K562 (cell line): ENCODE data around the gene LRFN2. TPM values are rescaled to one million over a fixed set of nuclear protein-coding genes. Genes with fewer than 3 reads are reported as not detected.

Source experiments
- ATAC-seq: fragments of 200-7000 bp; cut with Tn5 transposase; 3 replicates; pipeline ENCODE4 v1.9.1; 2020; ENCODE audit warnings: moderate library complexity
- BruUV-seq: library from RNA; stranded (reverse); fragments of 400-500 nt; replicated peaks from 2 replicates; lab custom pipeline; 2021; lab: Mats Ljungman, UMichigan
- CTCF ChIA-PET: fragments of 300-600 bp; formaldehyde crosslinking; extraction: SDS; loops from one replicate; lab custom pipeline; 2021; ENCODE audit warnings: low intra/inter-chr PET ratio; lab: Yijun Ruan, JAX
- POLR2A ChIA-PET: fragments of 300-600, 350-650 bp; sonication (Branson Sonifier 250); formaldehyde crosslinking; extraction: SDS; loops from one replicate; lab custom pipeline; 2021; ENCODE audit warnings: antibody characterized with exemption, inconsistent platforms; lab: Yijun Ruan, JAX
- DNase-seq, 4 experiments: peaks; one replicate each; pipeline versions ENCODE4 v3.0.0 to v3.0.0-alpha.2; 2011 to 2018; ENCODE audit warnings: low spot score in 3 of 4, mixed read lengths in 3 of 4; ENCODE audit errors: extremely low read depth in 1 of 4
- FAIRE-seq: peaks from 2 replicates; lab custom pipeline; 2011; peaks lifted over from hg19 to GRCh38; lab: Jason Lieb, UNC
- H2AFZ ChIP-seq: 2 replicates; pipeline ENCODE4 v1.6.0; 2011; ENCODE audit warnings: low read depth, low read length, control low read depth, inconsistent platforms
- H3K27ac ChIP-seq: fragments of 200-600 bp; 3 replicates; pipeline ENCODE4 v1.8.0; 2011; ENCODE audit warnings: low read depth, mild to moderate bottlenecking, control low read depth, inconsistent platforms, low read length, moderate library complexity, mixed read lengths; ENCODE audit errors: extremely low read depth
- H3K27me3 ChIP-seq, 2 experiments: fragments of 300-600 bp in 1 of 2; 2 replicates in 1 of 2; 3 replicates in 1 of 2; pipeline versions ENCODE4 v1.6.0 to v1.8.0; 2011; ENCODE audit warnings: inconsistent platforms in 2 of 2, low read length in 2 of 2, mild to moderate bottlenecking in 1 of 2, mixed read lengths in 1 of 2, moderate library complexity in 1 of 2; ENCODE audit not compliant: control insufficient read depth in 2 of 2, insufficient read depth in 2 of 2
- H3K36me3 ChIP-seq: fragments of 300-600 bp; 3 replicates; pipeline ENCODE4 v1.8.0; 2011; ENCODE audit warnings: mild to moderate bottlenecking, low read length, inconsistent platforms; ENCODE audit not compliant: control insufficient read depth, insufficient read depth
- H3K4me1 ChIP-seq, 2 experiments: fragments of 200-600 bp in 1 of 2; replicated peaks in 1 of 2; 2 replicates in 1 of 2; 3 replicates in 1 of 2; pipeline versions ENCODE4 v1.5.1 to v1.8.0; 2011; ENCODE audit warnings: inconsistent platforms in 2 of 2, low read length in 2 of 2, mild to moderate bottlenecking in 1 of 2, mixed read lengths in 1 of 2, moderate library complexity in 1 of 2; ENCODE audit not compliant: control insufficient read depth in 2 of 2, insufficient read depth in 2 of 2
- H3K4me2 ChIP-seq: 2 replicates; pipeline ENCODE4 v1.6.1; 2011; ENCODE audit warnings: low read length, control low read depth, inconsistent platforms, mixed read lengths; ENCODE audit not compliant: insufficient read depth
- H3K4me3 ChIP-seq: fragments of 200-600 bp; sonication (generic), shearing (Covaris generic); 2 replicates; pipeline ENCODE4 v1.5.1; 2016; ENCODE audit warnings: control low read depth, inconsistent platforms
- H3K79me2 ChIP-seq: fragments of 200-600 bp; 3 replicates; pipeline ENCODE4 v1.8.0; 2011; ENCODE audit warnings: low read length, inconsistent platforms; ENCODE audit not compliant: control insufficient read depth, insufficient read depth
- H3K9ac ChIP-seq, 2 experiments: 2 replicates each; pipeline versions ENCODE4 v1.6.0 to v1.6.1; 2011; ENCODE audit warnings: low read depth in 2 of 2, low read length in 2 of 2, control low read depth in 1 of 2, inconsistent platforms in 1 of 2, mild to moderate bottlenecking in 1 of 2, mixed read lengths in 1 of 2; ENCODE audit not compliant: insufficient read depth in 1 of 2
- H3K9me1 ChIP-seq: one replicate; pipeline ENCODE4 v1.6.0; 2011; ENCODE audit warnings: inconsistent platforms, mild to moderate bottlenecking, low read length, moderate library complexity; ENCODE audit not compliant: control insufficient read depth, insufficient read depth
- H3K9me3 ChIP-seq: replicated peaks from 2 replicates; pipeline ENCODE4 v1.5.1; 2011; ENCODE audit warnings: low read depth, low read length, inconsistent platforms; ENCODE audit not compliant: control insufficient read depth, insufficient read depth
- H4K20me1 ChIP-seq: replicated peaks from 2 replicates; pipeline ENCODE4 v1.6.1; 2011; ENCODE audit warnings: low read length, inconsistent platforms, mixed read lengths; ENCODE audit not compliant: control insufficient read depth, insufficient read depth
- BRD4 ChIP-seq: fragments of 200-600 bp; sonication (generic); IDR thresholded peaks from 2 replicates; pipeline ENCODE4 v1.6.1; 2017; ENCODE audit warnings: inconsistent platforms
- CTCF ChIP-seq, 3 experiments: IDR thresholded peaks in 2 of 3; conservative IDR thresholded peaks in 1 of 3; 2 replicates each; pipeline ENCODE4 v1.5.1; 2011 to 2012; ENCODE audit warnings: low read length in 3 of 3, mild to moderate bottlenecking in 3 of 3, control low read depth in 2 of 3, improper control_type of control experiment in 1 of 3, inconsistent platforms in 1 of 3, low read depth in 1 of 3, mixed read lengths in 1 of 3, moderate library complexity in 1 of 3; ENCODE audit not compliant: insufficient read depth in 2 of 3
- SMC3 ChIP-seq: conservative IDR thresholded peaks from 2 replicates; pipeline ENCODE4 v1.6.1; 2011; ENCODE audit warnings: low read depth, low read length, improper control_type of control experiment; ENCODE audit not compliant: insufficient read depth
- WGBS: fragments of 100-300 bp; shearing (Covaris generic); methylation state at CpG from one replicate; pipeline ENCODE4 v1.1.6; 2016; ENCODE audit warnings: low coverage, mixed read lengths; ENCODE audit not compliant: insufficient coverage; ENCODE audit errors: missing lambda C conversion rate; 5-methylcytosine and 5-hydroxymethylcytosine counted together
- in situ Hi-C: fragments of 300-500 bp; cut with MboI; formaldehyde crosslinking; loops from 4 replicates; pipeline ENCODE4 v1.15.0; 2018; ENCODE audit warnings: inconsistent platforms, mixed read lengths
- intact Hi-C: fragments of 100-400 bp; cut with micrococcal nuclease; formaldehyde crosslinking; loops from 2 replicates; pipeline ENCODE4 v1.14.2; 2022
- polyA plus RNA-seq, 8 experiments: library from polyadenylated mRNA; depleted of rRNA in 4 of 8; stranded (reverse) in 5 of 8; unstranded in 3 of 8; fragments of >200 nt; fragmentation: Nextera tagmentation in 2 of 8; fragmentation: Illumina TruSeq in 1 of 8; extraction: Ambion mirVana in 2 of 8; extraction: Trizol in 1 of 8; gene quantifications; 2 replicates each; pipeline versions ENCODE4 v1.2.1 to v1.2.3, GENCODE V29; 2011 to 2014; ENCODE audit warnings: inconsistent platforms in 1 of 8, missing spikeins in 1 of 8
- total RNA-seq, 7 experiments: library from RNA; depleted of rRNA in 6 of 7; stranded (reverse); fragments of >200 nt in 6 of 7; fragmentation: Illumina TruSeq in 2 of 7; extraction: Trizol in 2 of 7; gene quantifications; 2 replicates each; pipeline versions ENCODE4 v1.2.1 to v1.2.3, GENCODE V29; 2011 to 2021; ENCODE audit warnings: low replicate concordance in 1 of 7

The LRFN2 gene
- total and polyA plus RNA-seq, 9 of the 15 experiments (the other 6 are each of a cell fraction or from before 2014, with no cell fraction given) = not detected

GRCh38 chr6:40474937-40475336 lies 112.2 kb downstream of the LRFN2 start:
- Histone ChIP-seq H3K4me2 (no peak overlapping the region), H3K79me2 (no peaks in the 10 kb centered on the region), H3K36me3 (no peaks in the 10 kb centered on the region), H3K4me1 (no peaks in the 10 kb centered on the region), H4K20me1 (peaks cover 4% of the 10 kb centered on the region; the same call in 1 of the 2 replicates), H3K27me3 (peaks cover 0 to 41% of the 10 kb centered on the region in 2 experiments; a peak in 4 of 5 replicates), H3K4me3 (no peak overlapping the region), H2AFZ (no peak overlapping the region), H3K9ac (no peak overlapping the region), H3K27ac (no peak overlapping the region)
- FAIRE-seq = no peak
- CTCF ChIA-PET = no interaction called here
- ATAC-seq = peak; percentile 49; the same call in 1 of the 3 replicates
- DNase-seq = peak in 1 of 4 experiments; percentile 15
- WGBS = 4% methylated on average over 3 of the region's 3 CpGs
- intact Hi-C loops (no loop called here), in situ Hi-C loops (no loop called here)
- TF ChIP-seq CTCF (IDR thresholded peaks at IDR 0.05 in 2 of 3, conservative IDR thresholded peaks at IDR 0.05 in 1 of 3; ENCODE audit: insufficient read depth in 2 of 3, low read depth in 1 of 3, low read length in 3 of 3) (peak in 2 of 3 experiments; percentile 14 to 25; a peak in 2 of 6 replicates), SMC3 (0 out of 2 replicates have a peak, but pooled peaks have one; percentile 5), BRD4 (no peak)
- TF ChIP-seq, all 486 proteins: peak for 2
- BruUV-seq = no TSS peak
- POLR2A ChIA-PET = no interaction called here
- Histone ChIP-seq H3K9me3 (no peaks in the 10 kb centered on the region), H3K9me1 (no peaks in the 10 kb centered on the region)
